G401 (cell line): Measurements from ENCODE around the gene ERC2. TPM values are rescaled to one million over a fixed set of nuclear protein-coding genes. Genes with fewer than 3 reads are reported as not detected.

ENCODE experiments used
- DNase-seq: peaks from one replicate; pipeline ENCODE4 v3.0.0-alpha.2; 2015; ENCODE audit warnings: low spot score
- in situ Hi-C: cut with HindIII; loops from 2 replicates; pipeline ENCODE4 v1.10.0; 2016; ENCODE audit warnings: low sequenced_read_pairs, mixed read lengths
- total RNA-seq: library from RNA; depleted of rRNA; stranded (reverse); fragments of >200 nt; shearing (Covaris generic); gene quantifications from 2 replicates; pipeline ENCODE4 v1.2.3, GENCODE V29; 2014

The ERC2 gene
- total RNA-seq, 1 experiment from 2014 or later = 3.8 TPM

DNA sequence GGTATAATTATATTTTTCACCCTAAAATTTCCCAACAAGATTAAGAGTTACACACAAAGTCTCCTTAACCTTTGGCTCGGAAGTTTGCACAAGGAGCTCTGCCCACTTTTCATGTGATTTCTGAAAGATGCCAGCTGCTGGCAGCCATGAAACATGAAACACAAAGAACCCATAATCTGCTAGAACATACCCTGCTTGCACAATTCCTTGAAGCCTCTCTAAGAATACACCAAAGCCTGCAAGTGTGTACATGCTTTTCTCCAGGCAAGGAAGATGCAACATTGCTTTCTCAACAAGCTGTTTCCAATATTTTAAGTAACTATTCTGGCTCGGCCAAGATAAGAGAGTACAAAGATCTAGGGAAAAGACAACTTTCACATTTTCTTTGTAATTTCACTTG lies 799.1 kb downstream of the ERC2 start:
- no peak for DNase-seq
- in situ Hi-C loops = no loop called here

DNA sequence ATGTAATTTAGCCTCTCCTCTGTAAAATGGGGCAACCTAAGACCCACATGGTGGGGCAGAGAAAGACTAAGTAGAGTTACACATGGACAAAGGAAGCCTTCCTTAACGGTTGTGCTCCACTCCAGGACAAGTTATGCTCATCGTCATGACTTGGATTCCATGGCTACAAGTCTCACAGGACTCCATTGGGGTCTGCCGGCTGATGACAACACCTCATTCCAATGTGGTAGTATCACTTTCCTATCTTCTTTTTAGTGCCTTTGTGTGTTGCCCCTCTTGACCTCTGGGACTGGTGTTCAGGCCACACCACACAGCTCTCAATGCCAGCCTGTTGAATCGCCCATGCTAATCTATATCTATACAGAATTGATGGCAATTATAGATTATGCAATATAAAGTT lies 799.9 kb downstream of the ERC2 start:
- in situ Hi-C loops = no loop called here
- DNase-seq = no peak

DNA sequence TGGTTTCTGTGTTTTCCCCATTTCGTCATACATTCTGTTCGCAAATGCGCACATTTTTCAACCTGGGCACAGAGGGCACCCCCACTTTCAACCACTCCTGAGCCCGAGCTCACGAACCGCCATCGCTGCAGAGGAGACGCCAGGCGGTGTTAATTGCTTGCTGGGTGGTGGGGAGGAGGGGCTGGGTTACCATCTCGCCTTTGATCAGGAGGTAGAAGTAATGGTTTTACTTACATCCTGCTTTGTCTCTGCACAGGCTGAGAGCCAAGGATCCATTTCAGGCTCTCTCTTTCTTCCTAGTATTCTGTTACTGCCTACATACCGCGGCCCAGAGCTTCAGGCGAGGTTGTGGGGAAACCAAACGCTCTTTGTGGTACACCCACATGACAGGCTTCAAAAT lies 803.9 kb downstream of the ERC2 start:
- in situ Hi-C loops = no loop called here
- no peak for DNase-seq

- DNase-seq = no peak
Observed at GRCh38 chr3:55662683-55663082, 805.6 kb downstream of the ERC2 start.

DNA sequence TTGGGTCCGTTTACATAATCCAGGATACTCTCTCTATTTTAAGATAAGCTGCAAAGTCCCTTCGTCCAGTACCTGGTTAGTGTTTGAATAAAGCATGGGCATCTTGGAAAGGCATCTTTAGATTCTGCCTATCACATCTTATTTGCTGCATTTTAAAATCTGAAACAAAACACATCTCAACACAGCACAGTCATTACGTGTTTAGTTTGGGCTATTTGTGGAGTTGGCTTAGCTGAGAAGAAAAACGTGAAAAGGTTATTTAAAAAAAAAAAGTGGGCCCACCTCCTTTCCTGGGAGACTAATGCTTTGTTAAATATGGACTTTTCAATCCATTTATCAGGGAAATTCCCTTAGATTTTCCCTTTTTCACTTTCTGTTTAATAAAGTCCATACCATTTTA lies 806.7 kb downstream of the ERC2 start:
- DNase-seq = no peak
- in situ Hi-C loops = no loop called here

More at GRCh38 chr3:55662683-55663082, 805.6 kb downstream of the ERC2 start:
- in situ Hi-C loops = no loop called here

- in situ Hi-C loops = no loop called here
- DNase-seq = peak; percentile 89
Observed at GRCh38 chr3:55661141-55661540, 807.1 kb downstream of the ERC2 start.

DNA sequence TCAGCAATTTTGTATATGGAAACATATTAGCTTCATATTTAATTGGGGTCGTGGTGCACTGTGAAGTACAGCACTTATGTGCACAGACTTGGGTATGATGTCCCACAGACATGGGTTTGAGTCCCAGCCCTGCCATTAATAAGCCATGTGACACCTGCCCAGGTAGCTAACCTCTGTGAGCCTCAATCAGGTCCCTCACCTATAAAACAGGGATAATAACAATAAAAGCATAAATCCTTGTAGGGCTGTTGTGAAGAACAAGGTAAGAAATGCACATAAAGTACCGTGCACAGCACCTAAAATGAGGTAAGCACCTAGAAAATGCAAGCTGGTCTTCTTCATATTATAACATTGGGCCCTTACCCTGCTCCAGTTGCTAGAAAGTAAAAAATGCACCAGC lies 807.6 kb downstream of the ERC2 start:
- in situ Hi-C loops = no loop called here

DNA sequence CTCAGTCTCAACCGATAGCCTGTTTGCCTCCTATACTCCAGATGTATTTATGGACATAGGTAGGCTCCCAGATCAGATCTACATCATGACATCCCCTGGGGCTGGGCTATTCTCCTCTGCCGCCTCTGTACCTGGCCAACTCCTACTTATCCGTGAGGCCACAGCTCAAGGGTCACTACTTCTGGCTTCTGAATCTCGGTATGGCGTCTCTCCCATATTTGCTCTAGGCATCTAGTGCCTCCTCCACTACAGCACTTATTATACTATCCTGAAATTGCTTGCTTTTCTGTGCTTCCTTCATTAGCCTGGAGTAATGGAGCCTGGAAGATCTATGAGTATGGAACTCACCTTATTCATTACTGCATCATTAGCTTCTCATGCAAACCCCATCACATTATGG lies 808.6 kb downstream of the ERC2 start:
- DNase-seq = no peak
- in situ Hi-C loops = no loop called here

More for the DNA sequence above, 807.6 kb downstream of the ERC2 start:
- no peak for DNase-seq

DNA sequence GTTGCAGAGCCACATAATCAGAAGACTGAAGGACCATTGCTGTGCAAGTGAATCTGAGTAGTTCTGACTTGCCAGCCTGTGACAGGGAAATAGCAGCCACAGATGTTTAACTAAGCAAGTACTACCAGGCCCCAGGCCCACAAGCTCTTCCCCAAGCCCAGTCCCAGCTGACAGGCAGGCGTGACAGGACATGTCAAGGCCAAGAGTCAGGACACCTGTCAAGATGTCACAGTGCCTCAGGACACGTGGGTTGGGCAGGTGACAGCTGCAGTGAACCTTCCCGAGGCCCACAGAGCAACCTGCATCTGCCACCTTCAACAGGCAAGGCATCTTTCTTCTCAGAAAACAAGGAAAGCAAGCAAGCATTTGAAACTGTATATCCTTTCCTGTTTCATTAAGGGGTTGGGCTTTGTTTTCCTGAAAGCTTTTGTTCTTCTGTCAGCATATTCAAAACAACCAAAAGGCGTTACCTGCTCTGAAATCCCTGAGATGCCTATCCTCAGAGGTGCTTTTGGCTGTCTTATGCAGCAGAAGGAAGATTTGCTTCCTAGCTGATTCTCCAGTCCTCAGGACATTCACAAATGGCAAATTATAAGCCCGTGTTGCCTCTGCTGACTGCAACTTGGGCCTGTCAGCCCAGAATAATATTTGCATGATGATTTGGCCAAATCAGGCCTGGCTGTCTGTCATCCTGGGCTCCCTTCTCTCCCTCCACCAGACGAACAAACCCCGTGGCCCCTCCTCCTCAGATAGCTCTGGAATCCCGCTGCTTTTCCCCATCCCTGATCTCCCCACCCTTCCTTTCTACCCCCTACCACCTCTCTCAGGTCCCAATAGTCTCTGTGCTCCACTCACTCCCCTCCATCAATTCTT lies 809.3 kb downstream of the ERC2 start:
- no peak for DNase-seq
- in situ Hi-C loops = no loop called here

DNA sequence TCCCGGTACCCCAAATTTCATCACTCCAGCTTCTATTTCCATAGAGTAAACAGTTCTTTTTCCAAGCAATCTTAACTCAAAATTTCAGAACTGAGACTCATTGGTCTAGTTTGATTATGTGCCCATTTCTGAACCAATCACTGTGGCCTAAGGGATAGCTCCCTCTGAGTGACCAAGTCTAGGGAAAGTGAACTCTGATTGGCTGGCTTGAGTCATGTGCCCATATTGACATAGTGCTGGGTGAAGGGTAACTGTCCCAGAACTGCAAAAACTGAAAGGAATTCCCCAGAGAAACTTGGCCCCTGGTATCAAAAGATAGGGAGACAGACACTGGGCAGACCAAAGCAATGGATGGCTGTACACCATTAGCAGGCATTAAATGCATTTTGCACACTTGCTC lies 810.0 kb downstream of the ERC2 start:
- DNase-seq = no peak
- in situ Hi-C loops = no loop called here

DNA sequence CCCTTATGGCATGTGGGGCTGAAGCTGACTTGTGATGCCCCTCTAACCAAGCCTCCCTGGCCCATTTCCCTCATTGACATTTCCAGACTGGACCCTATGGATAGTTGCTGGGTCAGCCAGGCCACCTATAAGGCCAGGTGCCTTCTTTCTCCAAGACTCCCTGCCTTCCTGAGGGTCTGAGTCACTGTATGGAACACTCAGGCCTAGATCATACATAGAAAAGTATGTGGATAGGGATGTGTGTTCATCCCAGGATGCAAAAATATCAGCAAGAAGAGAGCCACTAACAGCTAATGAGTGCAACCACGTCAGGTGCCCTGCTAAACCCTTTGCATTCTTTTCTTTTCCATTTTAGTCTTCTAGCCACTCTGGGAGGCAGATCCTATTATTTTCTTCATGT lies 812.7 kb downstream of the ERC2 start:
- in situ Hi-C loops = no loop called here
- no peak for DNase-seq

- in situ Hi-C loops = no loop called here
- DNase-seq = peak; percentile 30
Observed at GRCh38 chr3:55654123-55654760, 814.0 kb downstream of the ERC2 start.

- in situ Hi-C loops = no loop called here
- DNase-seq = no peak
Observed at GRCh38 chr3:55651011-55651410, 817.3 kb downstream of the ERC2 start.

- in situ Hi-C loops = no loop called here
- DNase-seq = no peak
Observed at GRCh38 chr3:55650011-55650410, 818.3 kb downstream of the ERC2 start.

GRCh38 chr3:55649554-55649953 lies 818.7 kb downstream of the ERC2 start:
- no peak for DNase-seq

DNA sequence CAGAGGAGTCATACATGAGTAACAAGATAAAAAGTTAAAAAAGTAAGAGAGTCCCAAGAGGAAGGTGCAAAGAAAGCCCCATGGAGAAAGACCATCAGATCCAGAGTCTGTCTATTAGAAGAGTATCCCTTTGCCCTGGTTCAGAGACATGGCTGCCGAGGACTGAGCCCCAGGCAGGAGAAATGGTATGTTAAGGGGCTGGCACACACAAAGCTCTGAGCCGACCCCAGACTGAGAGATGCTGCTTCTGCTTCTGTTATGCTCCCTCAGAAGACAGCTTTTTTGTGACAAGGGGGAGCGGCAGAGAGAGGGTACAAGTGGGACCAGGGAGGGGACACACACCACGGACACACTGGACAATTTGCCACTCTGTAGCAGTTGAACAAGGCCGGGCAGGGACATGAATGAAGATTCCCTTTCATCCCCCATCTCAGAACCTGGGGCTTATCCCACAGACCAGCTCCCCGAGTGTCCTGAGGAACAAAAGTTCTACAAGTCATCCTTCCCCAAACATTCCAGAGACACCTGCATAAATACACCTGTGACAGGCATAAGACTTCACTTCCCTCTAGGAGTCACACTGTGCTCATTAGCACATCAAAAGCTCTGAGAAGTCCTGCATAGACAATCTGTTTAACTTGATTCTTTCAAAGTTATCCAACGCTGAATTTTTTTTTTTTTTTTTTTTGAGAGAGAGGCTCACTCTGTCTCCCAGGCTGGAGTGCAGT lies 819.5 kb downstream of the ERC2 start:
- DNase-seq = no peak
- in situ Hi-C loops = no loop called here

More at GRCh38 chr3:55649554-55649953, 818.7 kb downstream of the ERC2 start:
- in situ Hi-C loops = no loop called here

DNA sequence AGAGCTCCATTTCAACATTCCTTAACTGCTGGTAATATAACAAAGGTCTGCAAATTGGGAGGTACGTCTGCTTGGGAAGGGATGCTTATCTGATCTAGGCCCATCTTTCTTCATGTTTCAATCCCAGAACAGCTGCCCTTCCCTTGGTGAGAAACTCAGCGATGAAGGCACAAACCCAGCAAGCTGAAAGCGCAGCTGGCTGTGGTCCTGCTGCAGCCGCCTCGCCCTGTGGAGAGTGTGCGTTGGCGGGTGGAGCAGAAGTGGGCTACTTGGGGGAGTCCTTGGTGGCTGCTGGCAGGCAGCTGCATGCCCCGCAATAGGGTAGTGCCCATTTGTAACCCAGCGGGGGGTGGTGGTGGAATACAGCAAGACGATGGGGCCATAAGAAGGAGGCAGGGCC lies 820.6 kb downstream of the ERC2 start:
- DNase-seq = no peak

GRCh38 chr3:55647063-55647462 lies 821.2 kb downstream of the ERC2 start:
- no peak for DNase-seq
- in situ Hi-C loops = no loop called here

More for the DNA sequence above, 820.6 kb downstream of the ERC2 start:
- in situ Hi-C loops = no loop called here

GRCh38 chr3:55646121-55646520 lies 822.1 kb downstream of the ERC2 start:
- in situ Hi-C loops = no loop called here
- DNase-seq = no peak

DNA sequence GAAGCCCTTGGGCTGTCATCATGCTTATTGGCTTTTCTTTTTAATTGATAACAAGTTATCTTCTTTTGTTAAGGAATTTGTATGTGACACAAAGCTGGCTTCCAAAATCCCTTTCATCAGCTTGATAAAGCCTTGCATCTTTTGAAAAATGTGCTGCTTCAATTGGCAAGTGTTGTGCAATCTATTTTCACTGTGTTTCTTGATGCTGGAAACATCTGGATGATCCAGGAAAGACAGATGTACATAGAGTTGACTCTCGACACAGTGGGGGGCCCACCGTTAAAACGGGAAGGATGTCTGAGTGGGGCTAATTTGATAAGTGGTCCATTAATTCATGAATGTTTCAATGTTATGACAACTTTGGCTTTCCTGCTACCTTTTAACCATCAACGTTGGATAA lies 822.8 kb downstream of the ERC2 start:
- DNase-seq = no peak
- in situ Hi-C loops = no loop called here
